ENCODE data around the gene RABL6.
"Not testable (repeated sequence)": the region's sequence is repeated elsewhere in the genome, so short reads cannot be mapped to it uniquely, and the experiment has no call there.

RABL6 gene

DNA sequence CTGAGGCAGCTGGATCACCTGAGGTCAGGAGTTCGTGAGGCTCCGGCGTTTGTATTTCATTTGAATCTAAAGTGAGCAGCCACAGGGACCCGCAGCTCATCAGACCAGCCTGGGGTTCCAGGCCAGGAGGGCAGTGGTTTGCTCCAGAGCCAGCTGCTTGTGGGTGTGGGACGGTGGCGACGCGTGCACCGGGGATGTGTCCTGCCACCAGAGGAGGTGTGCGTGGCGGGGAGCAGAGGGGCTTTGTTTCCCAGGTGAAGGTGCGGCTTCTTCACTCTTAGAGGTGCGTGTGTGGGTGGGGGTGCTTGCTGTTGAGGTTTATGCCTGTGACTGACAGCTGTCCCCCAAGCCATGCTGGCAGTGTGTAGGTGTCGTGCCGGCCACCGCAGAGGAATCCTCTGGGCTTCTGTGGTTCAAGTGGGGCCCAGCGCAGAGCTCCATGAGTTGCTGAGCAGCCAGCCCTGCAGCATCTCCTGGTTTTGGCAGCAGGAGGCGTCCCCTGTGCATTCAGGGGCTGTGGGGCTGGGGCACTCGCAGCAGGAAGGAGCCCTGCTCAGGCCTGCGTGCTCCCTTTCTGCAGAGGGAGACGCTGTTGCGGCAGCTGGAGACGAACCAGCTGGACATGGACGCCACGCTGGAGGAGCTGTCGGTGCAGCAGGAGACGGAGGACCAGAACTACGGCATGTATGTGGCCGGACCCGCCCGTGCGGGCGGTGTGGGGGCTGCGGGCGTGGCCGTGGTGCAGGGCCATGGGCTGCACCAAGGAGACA lies 27.6 kb downstream of the RABL6 start:
- TF ChIP-seq, protein P1, sequence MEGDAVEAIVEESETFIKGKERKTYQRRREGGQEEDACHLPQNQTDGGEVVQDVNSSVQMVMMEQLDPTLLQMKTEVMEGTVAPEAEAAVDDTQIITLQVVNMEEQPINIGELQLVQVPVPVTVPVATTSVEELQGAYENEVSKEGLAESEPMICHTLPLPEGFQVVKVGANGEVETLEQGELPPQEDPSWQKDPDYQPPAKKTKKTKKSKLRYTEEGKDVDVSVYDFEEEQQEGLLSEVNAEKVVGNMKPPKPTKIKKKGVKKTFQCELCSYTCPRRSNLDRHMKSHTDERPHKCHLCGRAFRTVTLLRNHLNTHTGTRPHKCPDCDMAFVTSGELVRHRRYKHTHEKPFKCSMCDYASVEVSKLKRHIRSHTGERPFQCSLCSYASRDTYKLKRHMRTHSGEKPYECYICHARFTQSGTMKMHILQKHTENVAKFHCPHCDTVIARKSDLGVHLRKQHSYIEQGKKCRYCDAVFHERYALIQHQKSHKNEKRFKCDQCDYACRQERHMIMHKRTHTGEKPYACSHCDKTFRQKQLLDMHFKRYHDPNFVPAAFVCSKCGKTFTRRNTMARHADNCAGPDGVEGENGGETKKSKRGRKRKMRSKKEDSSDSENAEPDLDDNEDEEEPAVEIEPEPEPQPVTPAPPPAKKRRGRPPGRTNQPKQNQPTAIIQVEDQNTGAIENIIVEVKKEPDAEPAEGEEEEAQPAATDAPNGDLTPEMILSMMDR (conservative IDR thresholded peaks at IDR 0.05; ENCODE audit: control insufficient read depth, insufficient read depth, low read depth, low read length): no peak
- no peak for DNase-seq (ENCODE audit: low read depth)
- no peak overlapping the region for H3K4me3 ChIP-seq (ENCODE audit: control insufficient read depth, low read depth, low read length)

DNA sequence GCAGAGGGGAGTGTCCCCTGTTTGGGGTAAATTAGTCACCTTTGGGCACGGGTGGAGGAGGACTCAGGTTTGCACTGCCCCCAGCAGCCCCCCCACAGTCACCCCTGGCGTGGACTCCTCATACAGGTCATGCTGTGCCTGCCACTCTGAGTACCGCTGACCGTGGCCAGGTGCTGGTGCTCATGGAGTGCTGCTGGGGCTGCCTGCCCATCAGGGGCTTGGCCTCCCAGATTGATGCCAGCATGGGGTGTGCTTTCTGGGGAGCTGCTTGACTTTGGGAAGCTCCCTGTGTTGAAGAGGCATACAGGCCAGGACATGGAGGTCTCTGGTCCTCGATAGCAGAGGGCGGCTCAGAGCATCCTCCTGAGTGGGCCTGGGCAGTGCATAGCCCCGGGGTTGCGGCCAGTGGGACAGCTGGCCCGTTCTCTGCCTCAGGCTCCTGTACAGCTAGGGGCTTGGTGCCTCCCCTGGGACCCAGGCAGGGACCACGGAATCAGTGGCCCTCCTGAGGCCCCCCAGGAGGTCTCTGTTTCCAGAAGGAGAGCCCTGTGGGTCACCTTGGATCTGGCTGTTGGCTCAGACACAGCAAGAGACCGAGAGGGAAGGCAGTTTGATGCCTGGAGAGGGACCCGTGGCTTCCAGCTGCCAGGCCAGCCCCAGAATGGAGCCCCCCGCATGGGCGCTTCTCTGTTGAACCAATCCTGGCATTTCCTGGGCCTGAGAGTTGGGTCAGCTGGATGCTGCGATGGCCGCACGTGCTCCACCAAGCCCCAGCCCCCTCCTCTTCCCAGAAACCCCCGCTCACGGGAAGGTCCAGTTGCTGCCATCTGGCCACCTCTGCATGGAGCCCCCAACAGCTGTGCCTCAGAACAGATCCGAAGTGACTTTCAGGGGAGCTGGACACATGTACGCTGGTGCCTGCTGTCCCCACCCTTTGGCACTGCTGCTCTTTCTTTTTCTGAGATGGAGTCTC lies 28.5 kb downstream of the RABL6 start:
- no peak overlapping the region for H3K4me3 ChIP-seq (ENCODE audit: control insufficient read depth, low read depth, low read length)
- TF ChIP-seq, protein P1 (conservative IDR thresholded peaks at IDR 0.05; ENCODE audit: control insufficient read depth, insufficient read depth, low read depth, low read length): no peak
- DNase-seq (ENCODE audit: low read depth): no peak

DNA sequence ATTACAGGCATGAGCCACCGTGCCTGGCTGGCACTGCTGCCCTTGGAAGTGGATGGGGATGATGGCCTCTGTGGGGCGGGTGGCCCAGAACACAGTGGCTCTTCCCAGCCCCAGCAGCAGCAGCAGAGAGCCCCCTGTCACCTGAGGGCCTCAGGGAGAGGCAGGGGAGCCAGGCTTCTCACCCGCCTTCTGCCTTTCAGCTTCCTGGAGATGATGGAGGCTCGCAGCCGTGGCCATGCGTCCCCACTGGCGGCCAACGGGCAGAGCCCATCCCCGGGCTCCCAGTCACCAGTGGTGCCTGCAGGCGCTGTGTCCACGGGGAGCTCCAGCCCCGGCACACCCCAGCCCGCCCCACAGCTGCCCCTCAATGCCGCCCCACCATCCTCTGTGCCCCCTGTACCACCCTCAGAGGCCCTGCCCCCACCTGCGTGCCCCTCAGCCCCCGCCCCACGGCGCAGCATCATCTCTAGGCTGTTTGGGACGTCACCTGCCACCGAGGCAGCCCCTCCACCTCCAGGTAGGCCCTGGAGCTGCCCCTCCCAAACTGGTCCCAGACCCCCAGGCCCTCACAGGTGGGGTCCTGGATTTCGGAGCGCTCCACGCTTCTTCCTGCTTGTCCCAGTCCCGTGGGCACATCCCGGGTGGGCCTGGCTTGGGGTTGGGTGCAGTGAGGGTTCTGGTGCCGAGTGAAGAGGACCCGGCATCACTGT lies 29.6 kb downstream of the RABL6 start:
- no peak overlapping the region for H3K4me3 ChIP-seq (ENCODE audit: control insufficient read depth, low read depth, low read length)
- TF ChIP-seq, protein P1 (conservative IDR thresholded peaks at IDR 0.05; ENCODE audit: control insufficient read depth, insufficient read depth, low read depth, low read length): no peak
- no peak for DNase-seq (ENCODE audit: low read depth)

DNA sequence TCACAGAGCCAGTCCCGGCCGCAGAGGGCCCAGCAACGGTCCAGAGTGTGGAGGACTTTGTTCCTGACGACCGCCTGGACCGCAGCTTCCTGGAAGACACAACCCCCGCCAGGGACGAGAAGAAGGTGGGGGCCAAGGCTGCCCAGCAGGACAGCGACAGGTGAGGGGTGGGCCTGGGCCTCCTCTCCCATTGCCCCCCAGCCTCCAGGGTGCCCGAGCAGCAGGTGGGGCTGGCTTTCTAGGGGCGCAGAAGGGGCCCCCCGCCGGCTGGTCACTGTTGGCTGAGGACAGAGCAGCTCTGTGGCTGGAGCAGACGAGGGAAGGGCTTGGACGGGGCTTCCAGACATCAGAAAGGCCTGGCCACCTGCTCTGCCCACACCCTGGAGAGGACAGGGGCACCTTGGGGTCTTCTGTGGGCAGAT lies 30.1 kb downstream of the RABL6 start:
- DNase-seq (ENCODE audit: low read depth); H3K4me3 ChIP-seq (ENCODE audit: control insufficient read depth, low read depth, low read length): not testable (repeated sequence)

DNA sequence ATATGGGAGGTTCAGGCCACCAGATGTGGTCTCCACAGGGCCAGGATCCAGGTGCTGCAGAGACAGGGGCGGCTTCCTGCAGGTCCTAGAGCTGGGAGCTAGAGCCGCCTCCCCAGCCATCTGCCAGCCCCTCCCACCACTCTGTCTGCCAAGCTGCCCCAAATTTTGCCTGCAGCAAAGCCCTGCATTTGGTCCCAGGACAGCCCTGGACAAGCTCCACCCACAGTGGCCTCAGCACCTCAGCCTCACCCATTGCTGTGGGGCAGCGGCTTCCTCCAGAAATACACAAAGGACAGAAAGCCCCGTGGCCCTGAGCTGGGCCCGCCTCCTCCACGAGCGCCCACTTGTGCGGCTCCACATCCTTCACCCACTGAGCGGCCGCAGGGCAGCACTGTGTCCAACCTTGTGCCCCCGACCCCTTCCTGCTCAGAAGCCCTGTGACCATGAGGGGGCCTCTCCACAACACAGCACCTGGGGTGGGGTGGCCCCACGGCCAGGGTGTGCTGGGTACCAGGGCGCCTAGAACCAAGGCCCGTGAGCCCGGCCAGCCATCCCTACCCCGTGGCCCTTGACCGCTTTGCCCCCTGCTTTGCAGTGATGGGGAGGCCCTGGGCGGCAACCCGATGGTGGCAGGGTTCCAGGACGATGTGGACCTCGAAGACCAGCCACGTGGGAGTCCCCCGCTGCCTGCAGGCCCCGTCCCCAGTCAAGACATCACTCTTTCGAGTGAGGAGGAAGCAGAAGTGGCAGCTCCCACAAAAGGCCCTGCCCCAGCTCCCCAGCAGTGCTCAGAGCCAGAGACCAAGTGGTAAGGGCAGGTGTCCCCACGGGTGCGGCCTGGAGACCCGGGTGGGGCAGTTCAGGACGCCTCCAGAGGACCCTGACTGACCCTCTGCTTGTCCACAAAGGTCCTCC lies 30.8 kb downstream of the RABL6 start:
- TF ChIP-seq, protein P1 (conservative IDR thresholded peaks at IDR 0.05; ENCODE audit: control insufficient read depth, insufficient read depth, low read depth, low read length): no peak

DNA sequence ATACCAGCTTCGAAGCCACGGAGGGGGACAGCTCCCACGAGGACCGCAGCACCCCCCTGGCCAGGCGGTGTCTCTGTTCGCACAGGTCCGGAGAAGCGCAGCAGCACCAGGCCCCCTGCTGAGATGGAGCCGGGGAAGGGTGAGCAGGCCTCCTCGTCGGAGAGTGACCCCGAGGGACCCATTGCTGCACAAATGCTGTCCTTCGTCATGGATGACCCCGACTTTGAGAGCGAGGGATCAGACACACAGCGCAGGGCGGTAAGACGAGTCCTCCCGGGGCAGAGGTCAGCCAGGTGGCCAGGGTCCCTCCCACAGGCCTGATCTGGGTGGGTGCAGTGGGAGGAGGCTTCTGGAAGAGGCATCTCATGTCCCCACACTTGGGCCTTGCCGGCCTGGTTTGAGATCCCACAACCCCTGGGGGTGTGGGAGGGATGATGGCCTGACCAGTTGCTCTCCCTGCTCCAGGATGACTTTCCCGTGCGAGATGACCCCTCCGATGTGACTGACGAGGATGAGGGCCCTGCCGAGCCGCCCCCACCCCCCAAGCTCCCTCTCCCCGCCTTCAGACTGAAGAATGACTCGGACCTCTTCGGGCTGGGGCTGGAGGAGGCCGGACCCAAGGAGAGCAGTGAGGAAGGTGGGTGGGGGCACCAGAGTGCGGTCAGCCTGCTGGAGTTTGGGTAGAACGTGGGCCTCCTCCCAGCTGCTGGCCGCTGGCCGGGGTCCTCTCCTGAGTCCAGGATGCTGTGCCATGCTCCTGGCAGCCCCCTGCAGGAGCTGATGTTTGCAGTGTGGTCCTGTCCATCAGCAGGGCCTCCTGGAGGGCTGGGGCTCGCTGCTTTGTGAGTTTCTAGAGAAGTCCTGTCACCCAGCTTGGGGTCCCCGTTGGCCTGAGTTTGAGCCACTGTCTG lies 31.7 kb downstream of the RABL6 start:
- TF ChIP-seq, protein P1 (conservative IDR thresholded peaks at IDR 0.05; ENCODE audit: control insufficient read depth, insufficient read depth, low read depth, low read length): no peak
- no peak for DNase-seq (ENCODE audit: low read depth)
- H3K4me3 ChIP-seq (ENCODE audit: control insufficient read depth, low read depth, low read length): no peak overlapping the region

More for the DNA sequence above, 30.8 kb downstream of the RABL6 start:
- no peak for DNase-seq (ENCODE audit: low read depth)
- no peak overlapping the region for H3K4me3 ChIP-seq (ENCODE audit: control insufficient read depth, low read depth, low read length)

Measured in fibroblast of mammary gland (primary cell).